Skin epidermis (tissue), 12 donors: ENCODE results near the gene TMPRSS11D.

Experiments used
- H3K27ac ChIP-seq, 21 experiments: fragments of 200-600 bp; sonication (generic) in 11 of 21; one replicate each; pipeline ENCODE4 v1.5.0; 2020; ENCODE audit warnings: mild to moderate bottlenecking in 3 of 21, inconsistent platforms in 2 of 21, moderate library complexity in 2 of 21
- H3K4me3 ChIP-seq, 7 experiments: fragments of 200-600 bp; sonication (generic) in 2 of 7; one replicate each; pipeline ENCODE4 v1.5.0; 2020; ENCODE audit warnings: inconsistent platforms in 2 of 7, mild to moderate bottlenecking in 2 of 7, moderate library complexity in 1 of 7

Gene TMPRSS11D

GRCh38 chr4:67891645-67892044 lies 7.8 kb upstream of the TMPRSS11D start:
- no peak overlapping the region for H3K4me3 ChIP-seq
- no peak overlapping the region for H3K27ac ChIP-seq

- peak overlapping the region in 3 of 21 experiments; percentile 2 to 9 (median 7) for H3K27ac ChIP-seq
- H3K4me3 ChIP-seq: no peak overlapping the region
These were observed 2.5 kb upstream of the TMPRSS11D start for GRCh38 chr4:67886281-67886680.

GRCh38 chr4:67885762-67886161 lies 2.0 kb upstream of the TMPRSS11D start:
- Histone ChIP-seq H3K4me3 (no peak overlapping the region), H3K27ac (peak overlapping the region in 3 of 21 experiments; percentile 2 to 9 (median 7))

GRCh38 chr4:67884701-67885100 lies 899 bp upstream of the TMPRSS11D start:
- Histone ChIP-seq H3K27ac (no peak overlapping the region), H3K4me3 (no peak overlapping the region)

GRCh38 chr4:67883458-67883857 lies 344 bp downstream of the TMPRSS11D start:
- H3K27ac ChIP-seq: peak overlapping the region in 2 of 21 experiments; percentile 9 to 21
- no peak overlapping the region for H3K4me3 ChIP-seq

- no peak overlapping the region for H3K4me3 ChIP-seq
These were observed 2.8 kb downstream of the TMPRSS11D start for GRCh38 chr4:67880866-67881610.

GRCh38 chr4:67879486-67879885 lies 4.3 kb downstream of the TMPRSS11D start:
- Histone ChIP-seq H3K4me3 (no peak overlapping the region), H3K27ac (no peak overlapping the region)

More at GRCh38 chr4:67880866-67881610, 2.8 kb downstream of the TMPRSS11D start:
- peak overlapping the region in 1 of 21 experiments; percentile 32 for H3K27ac ChIP-seq

- H3K4me3 ChIP-seq: no peak overlapping the region
- no peak overlapping the region for H3K27ac ChIP-seq
These were observed 6.7 kb downstream of the TMPRSS11D start for GRCh38 chr4:67877086-67877485.

- Histone ChIP-seq H3K4me3 (no peak overlapping the region), H3K27ac (no peak overlapping the region)
These were observed 8.8 kb downstream of the TMPRSS11D start for GRCh38 chr4:67874986-67875385.

- Histone ChIP-seq H3K4me3 (no peak overlapping the region), H3K27ac (no peak overlapping the region)
These were observed 10.7 kb downstream of the TMPRSS11D start for GRCh38 chr4:67873116-67873515.

- Histone ChIP-seq H3K4me3 (no peak overlapping the region), H3K27ac (no peak overlapping the region)
These were observed 11.9 kb downstream of the TMPRSS11D start for GRCh38 chr4:67871867-67872266.

DNA sequence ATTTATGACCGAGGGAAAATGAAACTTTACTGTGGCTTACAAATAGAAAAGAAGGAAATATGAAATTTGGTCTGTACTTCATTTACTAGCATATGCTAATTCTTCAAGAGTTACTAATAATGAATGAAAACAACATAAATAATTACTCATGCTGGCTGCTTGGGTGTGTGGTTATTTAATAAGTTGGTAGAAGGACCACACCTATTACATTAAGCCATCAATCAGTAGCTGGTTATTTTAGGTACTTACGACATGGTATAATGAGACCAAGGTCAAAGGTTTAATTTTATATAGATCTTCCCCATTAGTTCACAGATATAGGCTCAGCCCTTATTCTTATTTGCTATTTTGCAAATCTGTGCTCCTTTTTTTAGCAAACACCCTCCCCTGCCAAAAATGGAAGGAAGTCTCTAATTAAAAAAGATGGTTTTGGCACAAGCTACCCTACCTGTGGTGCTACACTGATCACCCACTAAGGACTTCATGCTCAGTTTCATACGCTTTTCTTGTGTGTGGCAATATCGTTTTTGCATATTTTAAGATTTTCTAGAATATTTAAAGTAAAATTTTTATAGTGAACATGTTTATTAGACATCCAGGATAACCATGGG lies 14.1 kb downstream of the TMPRSS11D start:
- H3K4me3 ChIP-seq: no peak overlapping the region
- H3K27ac ChIP-seq: no peak overlapping the region

DNA sequence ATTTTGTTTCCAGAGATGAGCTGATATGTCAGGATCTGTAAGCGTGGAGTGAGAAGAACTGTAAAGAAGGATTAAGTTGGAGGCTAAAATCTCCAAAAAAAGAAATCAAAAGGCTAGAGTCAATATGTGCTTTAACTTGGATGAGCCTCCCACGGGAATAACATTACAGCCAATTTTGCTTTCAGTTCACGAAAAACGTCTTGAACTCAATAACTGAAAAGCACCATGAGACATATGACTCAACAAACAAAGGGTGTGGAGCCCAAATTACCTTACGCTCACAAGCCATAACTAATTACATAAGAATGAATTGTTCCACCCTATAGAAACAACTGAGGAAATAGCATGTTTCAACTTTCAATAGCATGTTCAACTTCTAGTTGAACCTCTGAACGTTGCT lies 22.3 kb downstream of the TMPRSS11D start:
- peak overlapping the region in 1 of 21 experiments; percentile 30 for H3K27ac ChIP-seq
- H3K4me3 ChIP-seq: peak overlapping the region in 1 of 7 experiments; percentile 1

- H3K4me3 ChIP-seq: no peak overlapping the region
- H3K27ac ChIP-seq: no peak overlapping the region
These were observed 30.5 kb downstream of the TMPRSS11D start for GRCh38 chr4:67853336-67853735.

GRCh38 chr4:67820903-67821302 lies 62.9 kb downstream of the TMPRSS11D start:
- H3K27ac ChIP-seq: no peak overlapping the region
- H3K4me3 ChIP-seq: no peak overlapping the region

DNA sequence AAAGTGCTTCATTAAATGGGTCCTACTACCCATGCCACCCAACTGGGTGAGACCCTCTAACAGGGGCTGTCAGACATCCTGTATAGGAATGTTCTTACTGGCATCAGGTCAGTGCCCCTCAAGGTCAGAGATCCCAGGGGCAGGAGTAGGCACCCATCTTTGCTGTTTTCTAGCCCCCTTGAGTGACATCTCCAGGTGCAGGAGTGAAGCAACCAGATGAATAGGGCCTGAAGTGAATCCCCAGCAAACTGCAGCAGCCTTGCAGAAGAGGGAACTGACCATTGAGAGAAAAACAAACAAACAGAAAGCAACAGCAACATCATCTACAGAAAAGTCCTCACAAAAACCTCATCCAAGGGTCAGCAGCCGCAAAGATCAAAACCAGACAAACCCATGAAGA lies 73.8 kb downstream of the TMPRSS11D start:
- no peak overlapping the region for H3K4me3 ChIP-seq
- no peak overlapping the region for H3K27ac ChIP-seq

DNA sequence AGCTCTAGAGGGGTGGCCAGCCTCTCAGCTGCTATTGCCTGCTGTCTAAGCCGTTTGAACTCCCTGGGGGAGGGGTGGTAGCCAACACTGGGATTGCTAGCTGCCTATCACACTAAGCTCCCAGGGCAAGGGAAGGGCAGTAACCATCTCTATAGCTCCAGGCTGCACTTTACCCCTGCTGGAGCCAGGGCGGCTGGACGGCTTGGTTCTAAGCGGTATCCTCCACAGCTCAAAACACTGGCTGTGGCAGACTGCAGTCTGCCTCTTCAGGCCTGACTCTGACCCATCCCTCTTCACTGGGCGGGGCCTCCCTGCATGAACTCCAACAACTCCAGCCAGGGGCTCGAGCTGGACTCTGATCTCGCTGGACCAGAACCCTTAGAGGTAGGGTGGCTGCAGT lies 74.3 kb downstream of the TMPRSS11D start:
- Histone ChIP-seq H3K4me3 (no peak overlapping the region), H3K27ac (no peak overlapping the region)

DNA sequence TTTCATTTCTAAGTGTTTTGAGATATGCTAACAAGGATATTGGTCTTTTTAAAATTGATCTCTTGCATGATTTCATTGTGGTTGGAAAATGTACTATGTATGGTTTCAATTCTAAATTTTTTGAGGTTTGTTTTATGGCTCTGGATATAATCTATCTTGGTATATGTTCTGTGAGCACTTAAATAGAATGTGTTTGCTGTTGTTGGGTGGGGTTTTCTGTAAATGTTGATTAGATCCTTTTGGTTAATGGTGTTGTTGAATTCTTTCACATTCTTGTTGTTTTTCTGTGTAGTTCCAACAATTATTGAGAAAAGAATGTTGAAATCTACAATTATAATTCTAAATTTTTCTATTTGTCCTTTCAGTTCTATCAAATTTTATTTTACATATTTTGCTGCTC lies 87.0 kb downstream of the TMPRSS11D start:
- Histone ChIP-seq H3K27ac (no peak overlapping the region), H3K4me3 (no peak overlapping the region)

DNA sequence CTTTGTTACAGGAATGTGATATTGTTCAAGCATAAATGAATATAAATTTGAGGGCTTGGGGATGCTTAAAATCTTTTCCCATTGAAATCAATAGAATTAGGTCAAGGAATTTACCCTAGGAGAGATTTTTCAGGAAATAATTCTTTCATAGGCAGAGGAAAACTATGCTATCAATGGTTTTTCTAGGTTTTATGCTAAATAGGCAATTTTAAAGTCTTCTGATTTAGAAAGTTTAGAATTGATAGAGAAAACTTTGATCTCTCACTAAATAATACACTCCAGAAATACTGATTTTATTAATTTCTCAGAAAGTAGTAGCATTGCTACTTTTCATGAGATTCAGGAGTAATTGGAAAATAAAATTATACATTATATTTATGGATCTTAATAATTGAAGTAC lies 93.1 kb downstream of the TMPRSS11D start:
- Histone ChIP-seq H3K27ac (no peak overlapping the region), H3K4me3 (no peak overlapping the region)

DNA sequence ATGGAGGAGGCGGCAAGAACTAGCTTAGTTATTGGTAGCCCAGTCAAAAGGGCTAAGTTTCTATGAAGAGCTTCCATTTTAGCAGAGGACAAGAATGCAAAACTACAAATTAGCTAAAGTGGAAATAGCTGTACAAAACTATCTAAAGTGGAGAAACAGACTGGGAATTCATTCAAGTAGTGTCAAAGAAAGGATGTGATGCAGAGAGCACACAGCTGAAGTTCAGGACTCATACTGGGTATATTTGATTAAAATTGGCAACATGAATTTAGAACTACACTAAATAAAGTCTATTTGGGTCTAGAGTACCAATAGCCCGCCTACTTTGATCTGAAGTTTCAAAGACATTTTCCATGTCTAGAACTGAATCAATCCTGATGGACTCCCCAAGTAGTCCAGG lies 96.5 kb downstream of the TMPRSS11D start:
- Histone ChIP-seq H3K4me3 (no peak overlapping the region), H3K27ac (no peak overlapping the region)

- Histone ChIP-seq H3K4me3 (no peak overlapping the region), H3K27ac (no peak overlapping the region)
These were observed 98.3 kb downstream of the TMPRSS11D start for GRCh38 chr4:67785528-67785927.
